Thyroid gland (tissue), 4 donors: ENCODE results near the gene MRPL43. TPM values are rescaled to one million over a fixed set of nuclear protein-coding genes. Genes with fewer than 3 reads are reported as not detected.

Experiments used
- DNase-seq, 2 donors: peaks; one replicate each; pipeline ENCODE4 v3.0.0-alpha.2; 2019
- H3K27ac ChIP-seq, 3 donors: fragments of 200-600 bp; sonication (generic); 1 replicate in 2 of 3; 2 replicates in 1 of 3; pipeline ENCODE4 v1.5.1; 2016 to 2019; ENCODE audit warnings: mild to moderate bottlenecking in 1 of 3, moderate library complexity in 1 of 3
- H3K27me3 ChIP-seq: fragments of 200-600 bp; sonication (generic); one replicate; pipeline ENCODE4 v1.5.1; 2019
- H3K36me3 ChIP-seq, 2 donors: fragments of 200-600 bp; sonication (generic); one replicate each; pipeline ENCODE4 v1.5.1; 2016 to 2019
- H3K4me1 ChIP-seq, 2 donors: fragments of 200-600 bp; sonication (generic); one replicate each; pipeline ENCODE4 v1.5.1; 2017 to 2019
- H3K4me3 ChIP-seq, 3 donors: fragments of 200-600 bp; sonication (generic); replicated peaks in 1 of 3; 1 replicate in 2 of 3; 2 replicates in 1 of 3; pipeline ENCODE4 v1.5.1; 2016; ENCODE audit warnings: mild to moderate bottlenecking in 1 of 3
- H3K9me3 ChIP-seq: fragments of 200-600 bp; sonication (generic); one replicate; pipeline ENCODE4 v1.5.1; 2017
- POLR2A ChIP-seq, 2 donors: fragments of 450-650 bp; IDR thresholded peaks; one replicate each; pipeline ENCODE4 v1.6.1; 2017; ENCODE audit warnings: antibody characterized with exemption in 2 of 2, mild to moderate bottlenecking in 2 of 2, moderate library complexity in 1 of 2
- WGBS, 2 donors: methylation state at CpG; one replicate each; pipeline ENCODE4 v1.1.5; 2017; 5-methylcytosine and 5-hydroxymethylcytosine counted together
- intact Hi-C: fragments of 100-400 bp; cut with DNase I; formaldehyde crosslinking; loops from one replicate; pipeline ENCODE4 v1.15.1; 2023
- total RNA-seq, 4 donors: library from RNA; depleted of rRNA; stranded (reverse); fragments of >200 nt; gene quantifications; one replicate each; pipeline ENCODE4 v1.2.3, GENCODE V29; 2016
- TF ChIP-seq, protein P1 (sequence below), 6 experiments: fragments of 200-600 bp in 3 of 6; fragments of 450-650 bp in 3 of 6; sonication (generic) in 3 of 6; IDR thresholded peaks; one replicate each; pipeline ENCODE4 v1.5.1; 2016 to 2019; ENCODE audit warnings: antibody characterized with exemption in 6 of 6, mild to moderate bottlenecking in 2 of 6, inconsistent platforms in 1 of 6, moderate library complexity in 1 of 6

Gene MRPL43
- total RNA-seq, 4 donors from 2014 or later, result 86.1 to 178 (median 145) TPM

DNA sequence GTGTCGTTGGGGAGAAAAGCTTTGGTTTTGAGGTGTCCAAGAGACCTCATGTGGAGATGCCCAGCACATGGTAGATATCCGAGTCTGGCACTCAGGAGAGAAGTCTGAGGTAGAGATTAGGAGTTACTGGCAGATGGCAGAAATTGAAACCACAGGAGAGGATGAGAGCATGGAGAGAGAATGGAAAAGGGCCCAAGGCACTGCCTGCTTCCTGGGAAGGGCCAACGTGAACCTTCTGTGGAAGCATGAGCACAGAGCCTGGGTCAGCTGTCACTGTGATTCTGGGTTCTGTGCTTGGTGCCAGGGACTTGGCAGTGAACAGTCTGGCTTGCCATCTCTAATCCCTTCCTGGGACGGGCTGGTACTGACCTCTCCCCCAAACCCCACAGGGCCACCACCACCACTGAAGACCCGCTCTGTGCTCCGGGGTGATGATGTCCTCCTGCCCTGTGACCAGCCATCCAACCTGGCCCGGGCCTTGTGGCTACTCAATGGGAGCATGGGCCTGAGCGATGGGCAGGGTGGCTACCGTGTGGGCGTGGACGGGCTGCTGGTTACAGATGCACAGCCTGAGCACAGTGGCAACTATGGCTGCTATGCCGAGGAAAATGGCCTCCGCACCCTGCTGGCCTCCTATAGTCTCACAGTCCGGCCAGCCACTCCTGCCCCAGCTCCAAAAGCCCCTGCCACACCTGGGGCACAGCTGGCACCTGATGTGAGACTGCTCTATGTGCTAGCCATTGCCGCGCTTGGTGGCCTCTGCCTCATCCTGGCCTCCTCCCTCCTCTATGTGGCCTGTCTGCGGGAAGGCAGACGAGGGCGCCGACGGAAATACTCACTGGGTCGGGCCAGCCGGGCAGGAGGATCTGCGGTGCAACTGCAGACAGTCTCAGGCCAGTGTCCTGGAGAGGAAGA lies 4.1 kb downstream of the MRPL43 start:
- peaks cover 13 to 16% of the 10 kb centered on the region in 2 donors for H3K36me3 ChIP-seq

DNA sequence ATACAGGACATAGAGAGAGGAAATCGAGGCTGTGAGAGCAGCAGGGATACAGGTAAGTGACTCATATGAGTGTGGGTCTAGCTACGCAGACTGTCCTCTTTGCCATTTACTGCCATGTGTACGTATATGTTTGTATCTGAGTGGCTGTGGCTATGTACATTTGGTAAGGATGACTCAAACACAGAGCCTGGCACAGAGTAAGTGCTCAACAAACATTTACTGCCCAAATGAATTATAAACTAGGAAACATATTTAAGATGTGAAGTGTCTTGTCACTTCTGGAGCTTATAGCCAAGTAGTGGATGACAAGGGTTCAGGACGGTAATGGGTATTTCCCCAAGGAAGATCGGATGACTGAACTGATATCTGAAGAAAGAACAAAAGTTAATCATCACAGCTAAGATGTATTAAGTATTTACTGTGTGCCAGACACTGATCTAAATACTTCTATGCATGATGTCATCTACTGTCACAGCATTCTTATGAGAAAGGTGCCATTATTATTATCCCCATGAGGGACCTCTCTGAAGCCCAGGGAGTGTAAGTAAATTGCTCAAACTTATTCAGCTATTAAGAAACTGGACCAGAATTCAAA lies 6.0 kb downstream of the MRPL43 start:
- no peaks in the 10 kb centered on the region for H3K9me3 ChIP-seq
- H3K36me3 ChIP-seq, result peaks cover 13 to 16% of the 10 kb centered on the region in 2 donors
- no peak overlapping the region for H3K27ac ChIP-seq
- 91 to 97% methylated on average over 5 of the region's 5 CpGs for WGBS, 2 donors
- peaks cover 4 to 10% of the 10 kb centered on the region in 2 donors for H3K4me1 ChIP-seq
- no peaks in the 10 kb centered on the region for H3K27me3 ChIP-seq
- intact Hi-C loops, result no loop called here
- TF ChIP-seq, protein P1, sequence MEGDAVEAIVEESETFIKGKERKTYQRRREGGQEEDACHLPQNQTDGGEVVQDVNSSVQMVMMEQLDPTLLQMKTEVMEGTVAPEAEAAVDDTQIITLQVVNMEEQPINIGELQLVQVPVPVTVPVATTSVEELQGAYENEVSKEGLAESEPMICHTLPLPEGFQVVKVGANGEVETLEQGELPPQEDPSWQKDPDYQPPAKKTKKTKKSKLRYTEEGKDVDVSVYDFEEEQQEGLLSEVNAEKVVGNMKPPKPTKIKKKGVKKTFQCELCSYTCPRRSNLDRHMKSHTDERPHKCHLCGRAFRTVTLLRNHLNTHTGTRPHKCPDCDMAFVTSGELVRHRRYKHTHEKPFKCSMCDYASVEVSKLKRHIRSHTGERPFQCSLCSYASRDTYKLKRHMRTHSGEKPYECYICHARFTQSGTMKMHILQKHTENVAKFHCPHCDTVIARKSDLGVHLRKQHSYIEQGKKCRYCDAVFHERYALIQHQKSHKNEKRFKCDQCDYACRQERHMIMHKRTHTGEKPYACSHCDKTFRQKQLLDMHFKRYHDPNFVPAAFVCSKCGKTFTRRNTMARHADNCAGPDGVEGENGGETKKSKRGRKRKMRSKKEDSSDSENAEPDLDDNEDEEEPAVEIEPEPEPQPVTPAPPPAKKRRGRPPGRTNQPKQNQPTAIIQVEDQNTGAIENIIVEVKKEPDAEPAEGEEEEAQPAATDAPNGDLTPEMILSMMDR (IDR thresholded peaks at IDR 0.05), result no peak
- no peak for TF ChIP-seq POLR2A (IDR thresholded peaks at IDR 0.05)
- no peak for DNase-seq
- H3K4me3 ChIP-seq, result no peak overlapping the region

More for the DNA sequence above, 4.1 kb downstream of the MRPL43 start:
- intact Hi-C loops, result no loop called here
- DNase-seq, result no peak
- H3K27me3 ChIP-seq, result no peaks in the 10 kb centered on the region
- TF ChIP-seq, protein P1 (IDR thresholded peaks at IDR 0.05), result no peak
- TF ChIP-seq POLR2A (IDR thresholded peaks at IDR 0.05), result no peak
- H3K9me3 ChIP-seq, result no peaks in the 10 kb centered on the region
- no peak overlapping the region for H3K27ac ChIP-seq
- H3K4me1 ChIP-seq, result peaks cover 15 to 22% of the 10 kb centered on the region in 2 donors
- H3K4me3 ChIP-seq, result no peak overlapping the region
- 92 to 93% methylated on average over 14 to 24 of the region's 24 CpGs for WGBS, 2 donors

DNA sequence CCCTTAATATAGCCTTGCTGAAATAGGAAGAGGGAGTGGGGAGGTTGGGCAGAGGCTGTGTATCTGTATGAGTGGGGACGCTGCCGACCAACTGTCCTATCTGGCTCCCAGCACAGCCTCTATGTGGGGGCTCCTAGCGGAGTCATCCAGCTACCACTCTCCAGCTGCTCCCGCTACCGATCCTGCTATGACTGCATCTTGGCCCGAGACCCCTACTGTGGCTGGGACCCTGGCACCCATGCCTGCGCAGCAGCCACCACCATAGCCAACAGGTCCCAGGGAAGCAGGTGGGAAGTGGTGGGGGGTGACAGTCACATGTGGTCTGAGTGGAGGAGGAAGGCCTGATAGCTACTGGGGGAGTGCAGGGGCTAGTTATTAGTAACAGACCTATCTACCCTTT lies 6.6 kb downstream of the MRPL43 start:
- Histone ChIP-seq H3K9me3 (no peaks in the 10 kb centered on the region), H3K4me1 (peaks cover 0 to 4% of the 10 kb centered on the region in 2 donors), H3K27me3 (no peaks in the 10 kb centered on the region), H3K4me3 (no peak overlapping the region), H3K27ac (no peak overlapping the region), H3K36me3 (peaks cover 13 to 16% of the 10 kb centered on the region in 2 donors)
- TF ChIP-seq, protein P1 (IDR thresholded peaks at IDR 0.05), result no peak
- no peak for TF ChIP-seq POLR2A (IDR thresholded peaks at IDR 0.05)
- DNase-seq, result no peak
- 95 to 98% methylated on average over 6 to 7 of the region's 7 CpGs for WGBS, 2 donors
- intact Hi-C loops, result no loop called here

DNA sequence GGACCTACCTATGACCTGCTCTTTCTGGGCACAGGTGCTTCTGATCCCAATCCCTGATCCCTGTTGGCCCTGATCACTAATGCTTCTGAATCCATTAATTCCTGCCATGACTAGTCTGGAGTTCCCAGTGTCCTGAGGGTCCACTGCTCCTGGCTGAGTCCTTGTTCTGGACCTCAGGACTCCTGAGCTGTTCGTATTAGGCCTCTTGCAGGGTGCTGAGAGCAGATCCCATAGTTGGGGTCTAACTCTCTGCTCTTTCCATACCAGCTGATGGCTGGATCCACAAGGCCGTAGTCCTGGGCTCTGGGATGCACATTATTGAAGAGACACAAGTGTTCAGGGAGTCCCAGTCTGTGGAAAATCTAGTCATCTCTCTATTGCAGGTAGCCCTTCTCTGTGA lies 7.0 kb downstream of the MRPL43 start:
- no peaks in the 10 kb centered on the region for H3K27me3 ChIP-seq
- DNase-seq, result no peak
- TF ChIP-seq, protein P1 (IDR thresholded peaks at IDR 0.05), result no peak
- TF ChIP-seq POLR2A (IDR thresholded peaks at IDR 0.05), result no peak
- no peak overlapping the region for H3K27ac ChIP-seq
- H3K4me1 ChIP-seq, result peaks cover 0 to under 1% of the 10 kb centered on the region in 2 donors
- peaks cover 13 to 16% of the 10 kb centered on the region in 2 donors for H3K36me3 ChIP-seq
- WGBS, 2 donors, result 100% methylated on average over 1 to 2 of the region's 2 CpGs
- no peak overlapping the region for H3K4me3 ChIP-seq
- intact Hi-C loops, result no loop called here
- H3K9me3 ChIP-seq, result no peaks in the 10 kb centered on the region
